ENCODE measurements around the gene ORMDL1. TPM values are rescaled to one million over a fixed set of nuclear protein-coding genes. Genes with fewer than 3 reads are reported as not detected.

Gene ORMDL1
- total RNA-seq, 6 experiments from 2014 or later = 48.6 to 70.2 (median 60.3) TPM

- Mint-ChIP-seq H3K36me3 (ENCODE audit: low read depth) (no peaks in the 10 kb centered on the region), H3K27me3 (ENCODE audit: insufficient read depth) (no peaks in the 10 kb centered on the region), H3K4me1 (ENCODE audit: low read depth) (peaks cover 7% of the 10 kb centered on the region; the same call in 1 of the 2 replicates), H3K27ac (no peak overlapping the region), H3K9me3 (no peaks in the 10 kb centered on the region), H3K4me3 (no peak overlapping the region)
- no peak for TF ChIP-seq CTCF (IDR thresholded peaks at IDR 0.05)
- no peak for DNase-seq
Observed at GRCh38 chr2:189756311-189756952, 27.7 kb downstream of the ORMDL1 start.

DNA sequence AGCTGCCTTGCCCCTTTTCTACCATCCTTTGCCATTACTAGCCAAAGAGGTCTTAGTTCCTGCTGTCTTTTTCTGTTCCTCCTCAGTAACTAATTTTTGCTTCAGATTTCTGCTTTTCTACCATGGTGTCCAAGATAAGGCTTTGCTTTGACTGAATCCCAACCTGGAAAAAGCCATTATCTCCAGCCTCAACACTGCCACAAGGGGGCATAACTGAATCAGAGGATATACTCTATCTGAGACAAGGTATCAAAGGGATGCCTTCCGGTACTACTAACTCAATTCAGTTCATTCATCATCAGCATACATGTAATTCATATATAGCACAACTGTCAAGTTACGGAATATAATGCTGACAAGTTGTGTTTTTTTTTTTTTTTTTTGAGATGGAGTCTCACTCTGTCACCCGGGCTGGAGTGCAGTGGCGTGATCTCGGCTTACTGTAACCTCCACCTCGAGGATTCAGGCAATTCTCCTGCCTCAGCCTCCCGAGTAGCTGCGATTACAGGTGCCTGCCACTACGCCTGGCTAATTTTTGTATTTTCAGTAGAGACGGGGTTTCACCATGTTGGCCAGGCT is 33.0 kb downstream of the ORMDL1 start:
- H3K36me3 Mint-ChIP-seq (ENCODE audit: low read depth) = no peaks in the 10 kb centered on the region
- H3K9me3 Mint-ChIP-seq = no peaks in the 10 kb centered on the region
- TF ChIP-seq CTCF (IDR thresholded peaks at IDR 0.05) = peak; percentile 83
- H3K4me1 Mint-ChIP-seq (ENCODE audit: low read depth) = peaks cover 6% of the 10 kb centered on the region; the same call in 1 of the 2 replicates
- no peaks in the 10 kb centered on the region for H3K27me3 Mint-ChIP-seq (ENCODE audit: insufficient read depth)
- H3K4me3 Mint-ChIP-seq = no peak overlapping the region
- no peak overlapping the region for H3K27ac Mint-ChIP-seq
- DNase-seq = peak; percentile 45

DNA sequence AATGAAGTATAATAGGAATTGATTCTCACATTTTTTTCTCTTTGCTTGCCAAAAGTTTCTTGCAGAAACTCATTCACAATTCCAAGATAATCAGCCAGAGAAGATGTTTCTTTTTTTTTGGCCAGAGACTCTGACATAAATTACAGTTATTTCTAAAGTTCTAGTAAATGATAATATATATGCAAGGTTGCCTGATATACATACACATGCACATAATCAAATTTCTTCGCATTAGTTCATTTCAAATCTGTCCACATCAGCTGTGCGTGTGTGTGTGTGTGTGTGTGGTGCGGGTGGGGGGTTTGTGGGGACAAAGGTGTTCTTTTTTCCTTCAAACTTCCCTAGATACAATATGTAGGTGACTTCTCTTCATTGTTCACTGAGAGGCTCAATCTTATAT is 54.7 kb downstream of the ORMDL1 start:
- H3K4me3 Mint-ChIP-seq = no peak overlapping the region
- no peak for TF ChIP-seq CTCF (IDR thresholded peaks at IDR 0.05)
- no peak overlapping the region for H3K27ac Mint-ChIP-seq
- H3K4me1 Mint-ChIP-seq (ENCODE audit: low read depth) = no peaks in the 10 kb centered on the region
- H3K36me3 Mint-ChIP-seq (ENCODE audit: low read depth) = no peaks in the 10 kb centered on the region
- DNase-seq = no peak
- H3K9me3 Mint-ChIP-seq = no peaks in the 10 kb centered on the region
- H3K27me3 Mint-ChIP-seq (ENCODE audit: insufficient read depth) = peaks cover 2% of the 10 kb centered on the region; the same call in 1 of the 2 replicates

DNA sequence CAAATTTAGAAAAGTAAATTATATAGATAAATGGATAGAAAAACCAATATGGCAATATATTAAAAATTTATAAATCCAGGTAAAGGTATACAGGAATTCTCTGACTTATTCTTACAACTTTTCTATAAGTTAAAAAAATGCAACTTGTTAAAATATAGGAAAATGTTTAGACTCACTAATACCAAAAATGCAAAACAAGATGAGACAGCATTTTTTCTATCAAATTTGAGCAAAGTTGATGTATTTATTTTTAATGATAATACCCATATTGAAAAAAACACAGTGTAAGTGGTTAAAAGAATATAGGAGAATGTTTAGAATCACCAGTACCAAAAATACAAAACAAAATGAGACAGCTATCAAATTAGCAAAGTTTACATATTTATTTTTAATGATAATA is 57.3 kb downstream of the ORMDL1 start:
- TF ChIP-seq CTCF (IDR thresholded peaks at IDR 0.05) = no peak
- H3K4me1 Mint-ChIP-seq (ENCODE audit: low read depth) = peaks cover 11% of the 10 kb centered on the region
- DNase-seq = no peak
- no peak overlapping the region for H3K4me3 Mint-ChIP-seq
- no peaks in the 10 kb centered on the region for H3K36me3 Mint-ChIP-seq (ENCODE audit: low read depth)
- no peak overlapping the region for H3K27ac Mint-ChIP-seq
- H3K9me3 Mint-ChIP-seq = no peaks in the 10 kb centered on the region
- peaks cover 2% of the 10 kb centered on the region; the same call in 1 of the 2 replicates for H3K27me3 Mint-ChIP-seq (ENCODE audit: insufficient read depth)

GRCh38 chr2:189726271-189726670 is 57.9 kb downstream of the ORMDL1 start:
- no peak for DNase-seq
- Mint-ChIP-seq H3K27me3 (ENCODE audit: insufficient read depth) (peaks cover 2% of the 10 kb centered on the region; the same call in 1 of the 2 replicates), H3K9me3 (no peaks in the 10 kb centered on the region), H3K4me1 (ENCODE audit: low read depth) (peaks cover 11% of the 10 kb centered on the region), H3K36me3 (ENCODE audit: low read depth) (no peaks in the 10 kb centered on the region), H3K4me3 (no peak overlapping the region), H3K27ac (no peak overlapping the region)
- TF ChIP-seq CTCF (IDR thresholded peaks at IDR 0.05) = no peak

Measured in HFFc6 (cell line).